Stimulated activated CD8-positive, alpha-beta memory T cell treated with anti-CD3 and anti-CD28 coated beads, Interleukin-12 subunit alpha, Interleukin-12 subunit beta, amount 100 ng/mL, for 24 hours (primary cell): ENCODE measurements around the gene SLC35F3.
"Not testable (repeated sequence)": the region's sequence is repeated elsewhere in the genome, so short reads cannot be mapped to it uniquely, and the experiment has no call there.

Experiments
- DNase-seq: peaks from one replicate; pipeline ENCODE4 v3.0.0-alpha.2; 2020; ENCODE audit errors: extremely low read depth

SLC35F3 gene

DNA sequence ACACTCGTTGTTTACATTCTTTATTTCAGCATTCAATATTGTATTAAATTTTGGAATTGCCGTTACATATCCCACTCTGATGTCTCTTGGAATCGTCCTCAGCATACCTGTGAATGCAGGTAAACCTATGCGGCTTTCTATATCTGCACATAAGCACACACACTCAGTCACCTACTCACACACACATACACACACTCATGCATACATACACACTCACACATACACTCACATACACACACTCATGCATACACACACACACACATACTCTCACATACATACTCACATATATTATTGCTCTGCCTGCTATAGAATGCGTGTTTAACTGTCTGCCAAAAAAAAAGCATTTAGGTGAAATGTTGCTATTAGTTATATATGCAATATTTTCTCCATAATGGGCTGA lies 415.6 kb downstream of the SLC35F3 start:
- no peak for DNase-seq

DNA sequence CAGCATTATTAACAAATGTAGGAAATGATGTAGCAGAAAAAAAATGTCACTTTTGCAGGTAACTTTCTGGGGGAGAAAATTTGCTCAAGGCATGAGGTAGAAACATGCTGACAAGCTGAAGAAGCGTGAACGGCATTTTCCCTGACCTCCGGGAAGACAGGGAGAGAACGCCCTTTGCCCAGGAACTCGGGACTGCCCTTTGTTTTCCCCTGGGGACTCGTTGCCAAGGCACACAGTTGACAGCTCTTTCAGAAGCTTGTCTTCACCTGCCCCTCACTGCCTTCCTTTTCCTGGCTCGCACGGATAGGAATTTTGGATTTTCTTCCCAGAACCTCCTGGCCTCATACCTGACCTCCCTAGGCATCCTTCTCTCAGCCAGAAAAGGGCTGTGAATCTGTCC lies 416.1 kb downstream of the SLC35F3 start:
- DNase-seq: no peak

DNA sequence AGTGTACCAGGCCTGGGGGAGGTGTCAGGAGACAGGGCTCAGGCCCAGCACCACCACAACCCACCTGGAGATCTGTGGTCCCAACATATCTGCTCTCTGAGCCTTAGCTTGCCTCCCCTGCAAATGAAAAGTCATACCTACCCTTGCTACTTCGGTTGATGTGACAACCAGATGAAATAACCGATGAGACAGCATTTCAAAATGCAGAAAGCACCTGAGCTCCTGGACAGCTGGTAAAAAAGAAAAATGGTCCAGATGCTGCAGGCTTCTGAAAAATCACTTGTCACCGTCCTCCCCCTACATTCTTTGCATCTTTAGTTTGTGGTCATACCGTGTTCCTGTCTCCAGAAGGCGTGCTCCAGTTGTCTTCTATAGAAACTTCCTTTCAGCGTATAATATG lies 416.8 kb downstream of the SLC35F3 start:
- DNase-seq: no peak

GRCh38 chr1:234322097-234322496 lies 417.6 kb downstream of the SLC35F3 start:
- no peak for DNase-seq

DNA sequence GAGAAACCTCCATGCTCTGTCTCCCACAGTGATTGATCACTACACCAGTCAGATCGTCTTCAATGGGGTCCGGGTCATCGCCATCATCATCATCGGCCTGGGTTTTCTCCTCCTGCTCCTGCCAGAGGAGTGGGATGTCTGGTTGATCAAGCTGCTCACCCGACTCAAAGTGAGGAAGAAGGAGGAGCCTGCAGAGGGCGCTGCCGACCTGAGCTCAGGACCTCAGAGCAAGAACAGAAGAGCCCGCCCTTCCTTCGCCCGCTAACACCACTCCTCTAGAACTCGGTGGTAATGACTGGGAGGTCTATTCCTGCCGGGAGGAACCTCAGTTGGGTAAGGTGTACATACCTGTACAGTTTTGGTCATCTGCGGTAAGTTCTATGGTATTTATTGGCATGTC lies 418.5 kb downstream of the SLC35F3 start:
- DNase-seq: no peak

DNA sequence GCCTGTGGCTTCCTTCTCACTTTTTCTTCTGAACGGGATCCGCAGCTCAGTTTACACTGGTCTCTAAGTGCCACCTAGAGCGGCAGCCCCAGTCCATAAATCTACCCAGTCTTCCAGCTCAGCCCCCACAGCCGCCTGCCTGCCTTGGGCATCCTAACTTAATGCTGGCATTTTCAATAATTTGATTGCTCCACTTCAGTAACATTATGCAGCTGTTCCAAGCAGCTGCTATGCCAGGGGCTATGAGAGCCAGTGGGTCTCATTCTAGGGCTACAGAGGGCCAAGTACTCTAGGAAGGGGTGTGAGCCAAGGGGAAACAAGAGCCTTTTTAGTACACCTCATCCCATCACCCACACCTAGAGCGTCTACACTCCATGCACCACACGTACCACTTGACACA lies 420.3 kb downstream of the SLC35F3 start:
- no peak for DNase-seq

DNA sequence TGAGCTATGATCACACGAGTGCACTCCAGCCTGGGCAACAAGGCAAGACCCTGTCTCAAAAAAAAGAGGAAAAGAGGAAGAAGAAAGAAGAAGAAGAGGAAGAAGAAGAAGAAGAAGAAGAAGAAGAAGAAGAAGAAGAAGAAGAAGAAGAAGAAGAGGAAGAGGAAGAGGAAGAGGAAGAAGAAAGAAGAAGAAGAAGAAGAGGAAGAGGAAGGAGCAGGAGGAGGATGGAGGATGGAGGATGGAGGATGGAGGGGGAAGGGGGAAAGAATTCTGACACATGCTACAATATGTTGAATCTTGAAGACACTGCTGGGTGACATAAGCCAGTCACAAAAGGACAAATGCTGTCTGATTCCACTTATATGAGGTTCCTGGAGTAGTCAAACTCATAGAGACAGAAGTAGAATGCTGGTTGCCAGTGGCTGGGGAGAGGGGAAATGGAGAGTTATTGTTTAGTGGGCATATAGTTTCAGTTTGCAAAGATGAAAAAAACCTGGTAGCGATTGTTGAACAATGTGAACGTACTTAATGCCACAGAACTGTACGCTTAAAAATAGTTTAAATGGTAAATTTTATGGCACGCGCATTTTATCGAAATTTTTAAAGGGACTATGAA lies 421.5 kb downstream of the SLC35F3 start:
- DNase-seq: no peak

- DNase-seq: no peak
Measured at GRCh38 chr1:234326497-234327366, 422.3 kb downstream of the SLC35F3 start.

DNA sequence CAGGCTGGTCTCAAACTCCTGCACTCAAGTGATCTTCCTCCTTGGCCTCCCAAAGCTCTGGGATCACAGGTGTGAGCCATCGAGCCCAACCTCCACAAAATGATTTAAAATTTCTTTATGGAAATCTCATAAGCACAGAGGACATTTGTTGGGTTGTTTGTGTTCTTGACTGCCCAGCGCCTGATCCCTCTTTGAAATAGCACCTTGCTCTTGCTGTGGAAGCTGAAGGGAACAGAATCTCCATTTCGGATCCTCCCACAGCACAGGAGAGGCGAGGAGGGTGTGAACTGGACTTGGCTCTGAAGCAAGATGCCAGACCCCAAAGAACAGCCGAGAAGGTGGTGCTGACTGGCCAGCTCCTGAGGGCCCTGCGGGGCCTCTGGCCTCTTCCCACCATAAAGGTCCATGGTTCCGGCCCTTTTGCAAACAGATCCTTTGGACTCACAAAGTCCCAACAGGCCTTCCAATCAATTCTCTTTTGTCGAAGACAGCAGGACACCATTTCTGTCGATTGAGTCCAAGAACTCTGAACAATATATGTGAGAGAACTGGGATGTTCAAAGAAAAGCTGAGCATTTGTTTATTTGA lies 423.2 kb downstream of the SLC35F3 start:
- no peak for DNase-seq

- no peak for DNase-seq
Measured at GRCh38 chr1:234330843-234331215, 426.4 kb downstream of the SLC35F3 start.

DNA sequence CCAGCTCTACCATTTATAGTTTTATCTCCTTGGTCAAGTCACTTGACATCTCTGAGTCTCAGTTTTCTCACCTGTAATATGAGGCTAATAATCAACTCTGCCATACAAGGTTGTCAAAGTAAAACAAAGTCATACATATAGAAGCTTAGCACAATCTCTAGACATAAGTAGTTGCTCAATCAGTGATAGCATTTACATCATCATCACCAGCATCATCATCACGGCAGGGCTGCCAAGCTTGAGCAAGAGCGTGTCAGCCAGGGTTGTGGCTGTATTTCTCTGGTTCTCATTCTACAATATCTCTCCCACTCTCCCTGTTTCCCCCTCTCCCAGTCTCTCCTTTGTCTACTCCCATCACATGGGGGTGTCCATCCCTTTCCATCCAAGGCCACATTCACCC lies 427.0 kb downstream of the SLC35F3 start:
- DNase-seq: no peak

GRCh38 chr1:234336359-234336758 lies 431.9 kb downstream of the SLC35F3 start:
- DNase-seq: no peak

DNA sequence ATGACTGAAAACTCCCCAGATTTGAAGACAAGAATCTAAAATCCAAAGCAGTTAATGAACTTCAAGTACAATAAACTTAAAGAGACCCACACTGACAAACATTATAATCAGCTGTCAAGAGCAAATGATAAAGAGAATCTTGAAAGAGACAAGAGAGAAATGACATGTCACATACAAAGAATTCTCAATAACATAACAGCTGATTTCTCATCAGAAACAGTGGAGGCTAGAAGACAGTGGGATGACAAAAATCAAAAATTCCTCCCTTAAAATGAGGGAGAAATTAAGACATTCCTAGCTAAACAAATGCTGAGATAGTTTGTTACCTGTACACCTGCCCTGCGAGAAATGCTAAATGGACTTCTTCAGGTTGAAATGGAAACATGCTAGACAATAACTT lies 432.8 kb downstream of the SLC35F3 start:
- DNase-seq: no peak

- no peak for DNase-seq
Measured at GRCh38 chr1:234340528-234340927, 436.1 kb downstream of the SLC35F3 start.

DNA sequence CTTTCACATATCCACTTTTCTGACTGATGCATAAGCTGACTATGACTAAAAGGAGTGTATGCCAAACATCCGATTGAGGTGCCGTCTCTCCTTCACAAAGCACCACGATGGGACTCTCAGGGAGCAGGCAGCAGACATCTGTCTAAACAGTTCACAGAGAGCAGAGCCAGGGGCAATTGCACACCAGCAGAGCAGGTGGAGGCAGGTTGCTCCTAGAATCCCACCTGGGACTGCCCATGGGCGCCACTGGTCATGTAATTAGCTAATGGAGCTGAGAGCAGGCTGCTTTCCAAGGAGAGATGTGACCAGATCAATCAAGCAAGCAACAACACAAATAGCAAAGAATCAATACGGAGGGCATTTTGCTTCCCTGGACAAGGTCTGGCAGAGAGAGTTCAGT lies 438.3 kb downstream of the SLC35F3 start:
- no peak for DNase-seq

- no peak for DNase-seq
Measured at GRCh38 chr1:234345237-234345636, 440.8 kb downstream of the SLC35F3 start.

GRCh38 chr1:234348964-234349363 lies 444.5 kb downstream of the SLC35F3 start:
- DNase-seq: no peak

DNA sequence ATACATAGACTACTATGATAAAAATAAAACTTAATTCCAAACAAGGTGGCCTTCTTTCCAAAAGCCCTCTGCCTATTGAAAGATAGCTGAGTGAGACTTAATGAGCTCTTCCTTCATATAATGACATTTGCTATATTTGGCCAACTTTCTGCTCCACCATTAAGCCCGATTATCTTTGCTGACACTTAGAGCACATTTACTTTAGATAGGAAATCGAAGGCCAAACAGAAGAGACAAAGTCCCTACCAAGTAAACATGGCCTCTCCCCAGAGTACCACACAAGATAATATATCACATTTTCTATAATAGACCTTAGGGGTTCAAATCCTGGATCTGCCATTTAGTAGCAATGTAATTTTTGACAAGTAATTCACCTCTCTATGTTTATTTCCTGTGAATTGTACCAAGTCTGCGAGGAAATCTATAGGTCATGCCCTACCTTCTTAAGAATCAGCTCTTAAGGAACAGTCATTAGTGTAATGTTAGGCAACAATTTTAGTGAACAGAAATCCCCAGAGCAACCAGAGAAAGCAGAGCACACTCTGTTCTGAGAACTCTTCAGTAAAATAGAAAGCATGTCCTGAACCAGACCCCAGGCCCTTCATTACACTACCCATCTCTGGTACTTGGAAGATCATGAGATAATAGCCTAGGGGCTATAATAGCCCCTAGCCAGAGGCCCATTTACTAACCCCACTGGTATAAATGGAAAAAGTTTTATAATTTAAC lies 451.5 kb downstream of the SLC35F3 start:
- no peak for DNase-seq

- DNase-seq: not testable (repeated sequence)
Measured at GRCh38 chr1:234356615-234357269, 452.3 kb downstream of the SLC35F3 start.

DNA sequence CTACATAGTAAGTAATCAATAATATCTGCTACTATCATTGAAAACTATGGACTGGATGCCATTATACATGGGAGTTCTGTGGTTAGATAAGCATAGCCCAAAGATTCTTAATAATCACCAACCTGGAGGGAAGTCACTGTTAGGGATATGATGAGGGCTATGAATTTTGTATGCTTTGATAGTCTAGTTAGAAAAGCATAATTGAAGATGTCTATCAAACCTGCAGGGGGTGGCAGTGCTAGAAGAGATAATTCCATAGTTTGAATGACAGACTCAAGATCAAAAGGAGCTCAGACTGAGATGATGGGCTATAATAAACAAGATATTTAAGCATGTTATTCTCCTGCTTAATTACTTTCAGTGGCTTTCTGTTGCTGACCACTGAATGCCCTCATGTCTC lies 453.4 kb downstream of the SLC35F3 start:
- DNase-seq: no peak

GRCh38 chr1:234361102-234361603 lies 456.7 kb downstream of the SLC35F3 start:
- DNase-seq: no peak

DNA sequence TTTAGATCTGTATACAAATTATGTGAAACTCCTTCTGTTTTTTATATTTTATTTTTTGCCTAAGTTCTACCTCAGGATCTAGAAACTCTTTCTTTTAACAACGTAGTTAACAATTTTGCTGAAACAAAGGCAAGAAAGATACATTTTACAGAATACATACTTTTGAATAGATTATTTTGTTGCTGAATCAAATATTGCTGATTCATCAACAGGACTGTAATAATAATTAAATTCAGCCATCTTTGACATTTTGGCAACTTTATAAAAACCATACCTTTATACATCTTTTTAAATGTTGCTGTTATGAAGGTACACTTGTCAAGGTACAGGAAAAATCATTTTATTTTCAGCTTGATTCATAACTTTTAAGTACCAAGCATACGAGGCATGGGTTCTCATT lies 458.1 kb downstream of the SLC35F3 start:
- no peak for DNase-seq
